NCI-H748 (cell line): ENCODE data around the gene SPINT2.
"Not testable (repeated sequence)": the region's sequence is repeated elsewhere in the genome, so short reads cannot be mapped to it uniquely, and the experiment has no call there.

Source experiments
- DNase-seq: peaks from one replicate; lab custom pipeline; 2025; ENCODE audit not compliant: unreplicated experiment; lab: John Stamatoyannopoulos, UW

Gene SPINT2

DNA sequence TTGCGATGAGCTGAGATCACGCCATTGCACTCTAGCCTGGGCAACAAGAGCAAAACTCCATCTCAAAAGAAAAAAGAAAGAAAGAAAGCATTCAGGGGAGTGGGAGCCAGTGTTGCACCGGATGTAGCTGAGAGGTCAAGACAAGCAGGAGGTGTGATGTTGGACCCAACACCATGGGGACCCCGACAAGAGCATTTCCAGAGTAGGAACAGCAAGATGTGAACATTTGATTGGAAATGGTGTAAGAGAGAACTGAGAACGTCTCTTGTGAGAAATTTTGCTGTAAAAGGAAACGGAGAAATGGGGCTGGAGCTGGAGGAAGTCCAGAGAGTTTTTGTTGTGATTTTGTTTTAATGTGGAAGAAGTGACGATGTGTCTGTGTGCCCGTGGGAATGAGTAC, 24.6 kb upstream of the SPINT2 start:
- no peak for DNase-seq

- no peak for DNase-seq
Observed at GRCh38 chr19:38243279-38243673, 21.1 kb upstream of the SPINT2 start.

DNA sequence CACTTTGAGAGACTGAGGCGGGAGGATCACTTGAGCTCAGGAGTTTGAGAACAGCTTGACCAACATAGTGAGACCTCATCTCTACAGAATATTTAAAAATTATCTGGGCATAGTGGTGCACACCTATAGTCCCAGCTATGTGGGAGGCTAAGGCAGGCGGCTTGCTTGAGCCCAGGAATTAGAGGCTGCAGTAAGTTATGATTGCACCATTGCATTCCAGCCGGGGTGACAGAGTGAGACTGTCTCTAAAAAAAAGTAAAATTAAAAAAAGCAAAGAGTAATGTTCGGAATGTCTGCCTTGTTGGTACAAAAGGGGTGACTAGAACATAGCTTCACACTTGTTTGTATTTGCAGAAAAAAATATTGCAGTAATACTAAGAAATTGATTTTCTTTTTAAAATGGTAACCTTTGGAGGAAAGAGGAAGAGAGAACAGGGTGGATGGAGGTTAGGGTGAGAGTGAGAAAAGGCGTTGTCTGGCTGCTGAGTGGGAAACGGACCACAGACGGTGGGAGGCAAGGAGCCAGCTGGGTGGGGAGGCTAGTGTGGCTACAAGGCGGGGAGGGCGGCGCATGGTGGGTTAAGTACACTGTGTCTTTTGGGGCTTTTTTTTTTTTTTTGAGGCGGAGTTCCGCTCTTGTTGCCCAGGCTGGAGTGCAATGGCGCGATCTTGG, 18.4 kb upstream of the SPINT2 start:
- no peak for DNase-seq

- DNase-seq, result no peak
Observed at GRCh38 chr19:38247126-38247525, 17.2 kb upstream of the SPINT2 start.

GRCh38 chr19:38247734-38248268, 16.6 kb upstream of the SPINT2 start:
- no peak for DNase-seq

DNA sequence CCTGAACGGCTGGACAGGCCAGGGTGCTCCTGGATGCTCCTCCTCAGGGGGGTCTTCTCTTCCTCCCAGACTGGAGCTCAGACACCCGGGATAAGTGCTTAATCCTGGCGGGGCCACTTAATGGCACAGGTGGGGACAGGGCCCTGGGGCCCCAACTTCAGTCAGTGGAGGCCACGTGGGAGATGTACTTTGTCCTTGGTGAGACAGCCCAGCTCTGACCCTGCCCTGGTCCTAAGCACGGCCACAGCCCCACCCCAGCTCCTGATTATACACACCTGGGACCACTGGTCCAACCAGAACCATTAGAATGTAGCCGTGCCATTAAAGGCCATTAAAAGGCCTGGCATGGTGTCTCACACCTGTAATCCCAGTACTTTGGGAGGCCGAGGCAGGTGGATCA, 16.0 kb upstream of the SPINT2 start:
- DNase-seq, result no peak

DNA sequence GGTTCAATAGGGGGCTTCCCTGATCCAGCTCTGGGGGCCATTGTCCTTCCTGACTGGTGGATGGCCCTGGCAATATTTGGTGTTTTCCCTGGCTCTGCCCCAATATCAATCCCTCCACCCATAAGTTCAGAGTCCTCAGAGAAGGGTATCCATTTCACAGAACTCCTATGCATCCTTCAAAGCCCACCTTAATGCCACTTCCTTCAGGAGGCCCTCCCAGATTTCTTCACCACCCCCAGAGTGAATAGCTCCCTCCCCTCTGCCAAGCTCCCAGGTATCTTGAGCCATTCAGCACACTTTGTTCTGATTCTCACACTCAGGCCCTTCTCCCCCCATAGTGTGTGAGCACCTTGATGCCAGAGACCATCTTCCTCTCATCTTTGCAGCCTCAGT, 13.9 kb upstream of the SPINT2 start:
- DNase-seq, result no peak

- no peak for DNase-seq
Observed at GRCh38 chr19:38250821-38251563, 13.4 kb upstream of the SPINT2 start.

GRCh38 chr19:38251564-38252051, 12.8 kb upstream of the SPINT2 start:
- no peak for DNase-seq

DNA sequence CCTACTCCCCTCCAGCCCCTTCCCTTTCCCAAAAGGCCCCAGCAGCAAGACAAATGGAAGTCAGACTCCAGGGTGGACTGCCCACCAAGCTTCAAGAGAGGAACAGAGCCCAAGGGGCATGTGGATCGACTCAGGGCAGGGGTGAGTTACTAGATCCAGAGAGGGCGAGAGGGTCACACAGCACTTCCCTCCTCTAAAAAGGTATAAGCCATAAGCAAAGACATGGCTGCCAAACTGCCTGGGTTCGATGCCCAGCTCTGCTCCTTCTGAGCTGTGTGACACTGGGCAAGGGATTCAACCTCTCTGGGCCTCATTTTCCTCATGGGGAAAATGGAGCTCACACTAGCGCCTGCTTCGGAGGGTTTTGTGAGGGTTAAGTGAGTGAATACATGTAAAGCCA, 12.0 kb upstream of the SPINT2 start:
- DNase-seq, result no peak

GRCh38 chr19:38252941-38253691, 11.3 kb upstream of the SPINT2 start:
- no peak for DNase-seq

- DNase-seq, result no peak
Observed at GRCh38 chr19:38253788-38254187, 10.6 kb upstream of the SPINT2 start.

DNA sequence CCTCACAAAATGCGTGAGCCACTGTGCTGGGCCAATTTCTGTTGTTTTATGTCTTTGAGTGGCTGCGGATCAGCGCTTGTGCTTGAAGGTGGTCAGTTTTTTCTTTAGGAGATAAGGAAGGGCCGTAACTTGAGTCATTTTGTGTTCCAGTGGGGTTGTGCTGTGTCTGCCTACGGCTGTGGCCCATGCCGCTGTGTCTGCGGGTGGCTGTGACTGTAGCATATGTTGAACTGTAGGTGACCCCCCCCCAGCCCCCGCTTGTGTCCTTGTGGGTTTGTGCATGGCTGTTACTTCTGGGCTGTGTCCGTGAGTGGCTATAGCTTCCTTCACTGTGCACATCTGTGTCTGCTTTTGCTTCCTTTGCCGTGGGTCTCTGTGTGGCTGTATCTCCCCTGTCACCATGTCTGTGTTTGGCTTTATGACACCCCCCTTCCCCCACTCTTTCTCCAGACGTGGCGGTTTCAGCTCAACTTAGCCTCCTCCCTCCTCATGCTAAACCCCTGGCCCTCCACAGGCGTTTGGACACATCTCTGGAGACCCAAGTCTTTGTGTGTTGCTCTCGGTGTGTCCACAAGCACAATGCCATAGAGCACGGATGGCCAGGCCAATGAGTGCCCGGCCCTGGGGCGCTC, 8.9 kb upstream of the SPINT2 start:
- peak; percentile 43 for DNase-seq

GRCh38 chr19:38261942-38262341, 2.4 kb upstream of the SPINT2 start:
- DNase-seq, result not testable (repeated sequence)

DNA sequence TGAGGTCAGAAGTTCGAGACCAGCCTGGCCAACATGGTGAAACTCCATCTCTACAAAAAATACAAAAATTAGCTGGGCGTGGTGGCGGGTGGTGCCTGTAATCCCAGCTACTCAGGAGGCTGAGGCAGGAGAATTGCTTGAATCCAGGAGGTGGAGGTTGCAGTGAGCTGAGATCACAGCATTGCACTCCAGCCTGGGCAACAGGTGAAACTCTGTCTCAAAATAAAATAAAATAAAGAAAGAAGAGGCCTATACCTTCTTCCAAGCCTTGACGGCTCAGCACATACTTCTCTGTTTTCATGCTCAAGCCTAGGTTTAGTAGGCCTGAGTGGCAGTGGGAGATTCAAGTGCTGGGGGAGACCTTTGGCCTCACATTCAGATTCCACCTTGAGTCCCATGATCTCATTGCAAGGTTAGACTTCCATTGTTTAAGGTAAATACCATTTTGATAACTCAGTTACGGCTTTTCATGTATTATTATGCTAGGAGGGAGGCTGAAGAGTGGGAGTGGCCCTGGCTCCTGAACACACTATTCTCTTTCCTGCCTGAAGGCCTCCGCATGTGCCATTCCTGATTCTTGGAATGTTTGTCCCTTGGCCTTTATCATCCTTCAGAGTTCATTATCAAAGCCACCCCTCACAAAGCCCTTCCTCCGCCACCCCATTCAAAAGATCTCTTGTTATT, 1.6 kb upstream of the SPINT2 start:
- no peak for DNase-seq

- DNase-seq, result no peak
Observed at GRCh38 chr19:38263689-38264485, 486 bp upstream of the SPINT2 start.

DNA sequence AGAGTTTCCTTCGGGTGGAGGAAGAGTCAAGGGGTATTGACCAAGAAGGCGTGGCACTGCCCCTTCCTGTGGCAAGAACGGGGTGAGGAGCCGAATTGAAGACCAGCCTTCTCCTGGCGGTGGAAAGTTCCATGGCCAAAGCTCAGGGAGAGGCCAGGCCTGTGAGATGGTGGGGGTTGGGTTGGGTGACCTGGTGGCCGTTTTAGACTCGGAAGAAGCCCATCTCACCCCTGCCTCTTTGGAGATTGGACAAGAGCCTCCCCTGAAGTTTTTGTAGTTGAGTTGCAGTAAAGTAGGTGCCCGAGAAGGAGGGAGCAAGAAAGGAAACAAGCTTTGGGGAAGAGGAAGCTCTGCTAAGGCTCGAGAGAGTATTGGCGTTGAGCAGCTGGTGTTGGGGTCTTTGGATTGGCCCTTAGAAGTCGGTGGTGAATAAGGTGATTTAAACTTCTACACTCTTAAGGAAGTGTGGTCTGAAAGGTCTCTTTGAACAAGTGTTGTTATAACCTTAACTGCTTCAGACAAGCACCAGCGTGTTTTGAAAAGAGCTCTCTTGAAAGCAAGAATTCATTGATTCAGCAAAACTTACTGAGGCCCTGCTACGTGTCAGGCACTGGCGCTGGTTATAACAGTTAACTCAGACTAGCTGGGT, 964 bp downstream of the SPINT2 start:
- peak; percentile 52 for DNase-seq

- no peak for DNase-seq
Observed at GRCh38 chr19:38265921-38266429, 1.6 kb downstream of the SPINT2 start.

- no peak for DNase-seq
Observed at GRCh38 chr19:38266981-38267597, 2.7 kb downstream of the SPINT2 start.
